ENCODE measurements around the gene POLR2A. TPM values are rescaled to one million over a fixed set of nuclear protein-coding genes. Genes with fewer than 3 reads are reported as not detected.

The POLR2A gene
- total and polyA plus RNA-seq, 10 of the 15 experiments (the other 5 are each of a cell fraction or from before 2014, with no cell fraction given) = 1.7 to 121 (median 33.4) TPM

- TF ChIP-seq ZNF207 (IDR thresholded peaks at IDR 0.05; ENCODE audit: borderline replicate concordance) (no peak), EP300 (IDR thresholded peaks at IDR 0.05; ENCODE audit: borderline replicate concordance in 1 of 2, control insufficient read depth in 1 of 2, low read depth in 2 of 2, low read length in 2 of 2) (no peak), MAX (IDR thresholded peaks at IDR 0.05; ENCODE audit: low read depth, low read length) (no peak; the same call in 1 of the 2 replicates), MYB (IDR thresholded peaks at IDR 0.05; ENCODE audit: borderline replicate concordance, low read depth, low read length) (no peak), SMAD1 (IDR thresholded peaks at IDR 0.05; ENCODE audit: low read depth, partially characterized antibody) (no peak), SMAD5 (IDR thresholded peaks at IDR 0.05; ENCODE audit: low read depth) (no peak), RELB (IDR thresholded peaks at IDR 0.05; ENCODE audit: low read depth) (no peak), NR2F1 (conservative IDR thresholded peaks at IDR 0.05) (no peak), ZZZ3 (IDR thresholded peaks at IDR 0.05; ENCODE audit: control insufficient read depth, insufficient read length, low read depth) (no peak), ATF3 (IDR thresholded peaks at IDR 0.05; ENCODE audit: borderline replicate concordance, extremely low read depth, low read depth, low read length) (no peak), E2F8 (IDR thresholded peaks at IDR 0.05; ENCODE audit: low read depth, partially characterized antibody) (no peak), KDM1A (IDR thresholded peaks at IDR 0.05; ENCODE audit: borderline replicate concordance) (no peak), ASH2L (IDR thresholded peaks at IDR 0.05; ENCODE audit: borderline replicate concordance, low read depth) (no peak), HSF1 (IDR thresholded peaks at IDR 0.05; ENCODE audit: low read depth, low read length) (no peak), CTCF (IDR thresholded peaks at IDR 0.05 in 2 of 3, conservative IDR thresholded peaks at IDR 0.05 in 1 of 3; ENCODE audit: control insufficient read depth in 2 of 3, extremely low read depth in 1 of 3, insufficient read depth in 1 of 3, low read depth in 3 of 3, low read length in 3 of 3) (peak; percentile 20 to 37 (median 34); a peak in 2 of 6 replicates), STAT3 (IDR thresholded peaks at IDR 0.05; ENCODE audit: low read depth, low read length) (no peak), ZNF24 (IDR thresholded peaks at IDR 0.05) (no peak), MEF2B (IDR thresholded peaks at IDR 0.05; ENCODE audit: partially characterized antibody, poor library complexity, severe bottlenecking) (peak; percentile 12)
Observed at GRCh38 chr17:7435676-7436555, 48.2 kb upstream of the POLR2A start (continued).

Measured in GM12878 (cell line).